Glomerular endothelial cell (primary cell): ENCODE data around the gene ANO6. TPM values are rescaled to one million over a fixed set of nuclear protein-coding genes. Genes with fewer than 3 reads are reported as not detected.
"Not testable (repeated sequence)": the region's sequence is repeated elsewhere in the genome, so short reads cannot be mapped to it uniquely, and the experiment has no call there.

Experiments used
- DNase-seq: peaks from one replicate; pipeline ENCODE4 v3.0.0-alpha.2; 2011; ENCODE audit warnings: low read depth, low spot score; ENCODE audit errors: extremely low read depth
- total RNA-seq: library from RNA; depleted of rRNA; stranded (reverse); fragments of >200 nt; gene quantifications from 2 replicates; pipeline ENCODE4 v1.2.3, GENCODE V29; 2015

ANO6 gene
- total RNA-seq, 1 donor from 2014 or later = 78.2 TPM

- no peak for DNase-seq
Observed at GRCh38 chr12:45302621-45303369, 86.9 kb downstream of the ANO6 start.

GRCh38 chr12:45303945-45304344, 88.0 kb downstream of the ANO6 start:
- no peak for DNase-seq

DNA sequence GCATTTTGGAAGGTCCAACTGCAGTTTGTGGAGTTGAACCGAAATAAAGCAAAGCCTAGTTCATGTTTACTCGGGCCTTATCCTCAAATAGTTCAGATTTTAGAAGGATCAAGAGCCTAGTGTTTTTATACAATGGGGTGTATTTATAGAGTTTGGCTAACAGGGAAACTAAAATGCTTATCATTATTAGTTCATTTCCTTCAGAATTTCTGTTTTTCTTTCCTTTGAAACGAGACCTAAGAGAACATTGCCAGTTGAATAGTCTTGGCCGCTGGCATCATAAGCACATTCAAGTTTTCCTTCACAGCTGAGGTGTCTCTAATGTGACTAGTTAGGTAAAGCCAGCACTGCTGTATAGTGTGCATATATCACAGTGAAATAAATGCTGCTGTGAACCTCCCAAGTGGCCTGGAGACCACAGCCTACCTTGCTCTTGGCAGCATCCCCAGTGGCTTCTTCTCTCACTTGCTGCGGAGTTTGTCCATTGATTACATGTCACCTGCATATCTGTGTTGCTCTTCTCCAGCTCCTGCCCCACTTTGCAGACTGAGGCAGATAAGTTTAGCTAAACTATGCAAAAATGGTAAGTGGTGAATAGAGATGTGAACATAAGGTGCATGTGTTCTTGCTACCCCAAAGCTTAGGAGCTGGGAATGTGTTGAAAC, 88.8 kb downstream of the ANO6 start:
- no peak for DNase-seq

DNA sequence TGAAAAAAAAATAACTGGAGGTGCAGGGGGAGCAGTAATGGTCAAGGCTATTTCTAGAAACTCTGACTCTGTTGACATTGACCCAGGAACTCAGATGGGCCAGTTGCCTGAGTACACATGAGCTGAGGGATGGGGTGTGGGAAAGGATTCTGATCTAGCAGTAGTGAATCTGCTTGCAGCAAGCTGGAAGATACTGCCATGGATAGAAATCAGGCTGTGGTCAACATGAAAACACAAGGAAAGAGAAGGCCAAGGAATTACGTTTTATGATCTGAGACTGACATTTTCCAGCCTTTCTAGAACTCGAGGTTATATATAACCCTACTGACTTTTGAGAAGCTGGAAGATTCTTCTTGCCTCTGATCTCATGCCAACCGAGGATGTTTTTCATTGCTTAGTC, 90.0 kb downstream of the ANO6 start:
- no peak for DNase-seq

- DNase-seq = no peak
Observed at GRCh38 chr12:45309836-45310626, 94.1 kb downstream of the ANO6 start.

DNA sequence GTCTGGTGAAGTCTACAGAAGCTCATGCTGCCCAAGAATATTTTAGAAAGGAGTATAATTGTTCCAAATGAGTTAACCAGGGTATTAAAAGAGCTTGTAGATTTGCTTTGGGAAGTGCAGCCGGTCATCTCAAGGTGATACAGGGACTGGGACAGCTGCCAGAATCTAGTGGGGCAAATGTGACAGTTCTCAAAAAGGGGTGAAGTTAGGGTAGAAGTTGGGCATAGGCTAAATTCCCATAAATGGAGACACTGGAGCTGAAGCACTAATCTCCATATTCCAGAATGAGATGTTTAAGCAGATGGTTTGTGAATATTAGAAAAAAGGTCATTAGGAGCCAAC, 94.7 kb downstream of the ANO6 start:
- no peak for DNase-seq

DNA sequence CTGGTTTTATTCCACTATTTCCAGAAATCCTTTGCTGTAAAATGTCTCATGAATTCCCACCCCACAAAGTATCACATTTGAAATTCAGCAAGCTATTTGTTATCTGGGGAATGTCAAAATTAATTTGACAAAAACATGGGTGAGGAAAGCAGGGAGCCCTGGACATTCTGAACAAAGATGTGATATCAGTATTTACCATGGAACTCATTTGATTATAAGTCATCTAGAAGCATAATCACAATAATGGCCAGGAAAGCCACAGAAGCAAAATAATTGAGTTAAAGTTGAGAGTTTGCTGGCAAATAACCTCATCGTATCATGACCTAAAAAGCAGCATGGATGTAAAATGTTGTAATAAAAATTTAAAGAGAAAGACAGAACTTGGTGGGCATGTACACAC, 96.1 kb downstream of the ANO6 start:
- no peak for DNase-seq

- DNase-seq = no peak
Observed at GRCh38 chr12:45314770-45315169, 98.9 kb downstream of the ANO6 start.

GRCh38 chr12:45315462-45315861, 99.6 kb downstream of the ANO6 start:
- DNase-seq = no peak

DNA sequence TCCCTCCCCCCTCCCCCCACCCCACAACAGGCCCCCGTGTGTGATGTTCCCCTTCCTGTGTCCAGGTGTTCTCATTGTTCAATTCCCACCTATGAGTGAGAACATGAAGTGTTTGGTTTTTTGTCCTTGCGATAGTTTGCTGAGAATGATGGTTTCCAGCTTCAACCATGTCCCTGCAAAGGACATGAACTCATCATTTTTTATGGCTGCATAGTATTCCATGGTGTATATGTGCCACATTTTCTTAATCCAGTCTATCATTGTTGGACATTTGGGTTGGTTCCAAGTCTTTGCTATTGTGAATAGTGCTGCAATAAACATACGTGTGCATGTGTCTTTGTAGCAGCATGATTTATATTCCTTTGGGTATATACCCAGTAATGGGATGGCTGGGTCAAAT, 101.4 kb downstream of the ANO6 start:
- not testable (repeated sequence) for DNase-seq

- DNase-seq = no peak
Observed at GRCh38 chr12:45322810-45323209, 106.9 kb downstream of the ANO6 start.

DNA sequence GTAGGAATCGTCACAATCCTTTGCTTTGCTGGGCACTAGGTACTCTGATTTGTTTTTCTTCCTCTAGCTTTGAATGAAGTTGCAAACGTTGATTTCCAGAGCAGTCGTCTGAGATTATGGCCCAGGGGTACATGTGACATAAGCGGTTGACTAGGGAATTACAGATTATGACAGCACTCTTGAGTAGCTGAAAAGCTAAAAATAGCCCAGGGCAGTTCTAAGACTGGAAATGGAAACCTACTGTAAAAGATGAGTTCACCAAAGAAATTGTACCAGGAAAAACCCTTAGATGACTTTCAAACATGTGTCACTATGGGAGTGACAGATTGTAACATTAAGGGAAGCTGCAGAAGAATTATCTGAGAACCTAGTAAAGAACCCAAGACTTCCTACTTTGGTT, 108.5 kb downstream of the ANO6 start:
- no peak for DNase-seq

GRCh38 chr12:45326358-45326975, 110.6 kb downstream of the ANO6 start:
- no peak for DNase-seq

DNA sequence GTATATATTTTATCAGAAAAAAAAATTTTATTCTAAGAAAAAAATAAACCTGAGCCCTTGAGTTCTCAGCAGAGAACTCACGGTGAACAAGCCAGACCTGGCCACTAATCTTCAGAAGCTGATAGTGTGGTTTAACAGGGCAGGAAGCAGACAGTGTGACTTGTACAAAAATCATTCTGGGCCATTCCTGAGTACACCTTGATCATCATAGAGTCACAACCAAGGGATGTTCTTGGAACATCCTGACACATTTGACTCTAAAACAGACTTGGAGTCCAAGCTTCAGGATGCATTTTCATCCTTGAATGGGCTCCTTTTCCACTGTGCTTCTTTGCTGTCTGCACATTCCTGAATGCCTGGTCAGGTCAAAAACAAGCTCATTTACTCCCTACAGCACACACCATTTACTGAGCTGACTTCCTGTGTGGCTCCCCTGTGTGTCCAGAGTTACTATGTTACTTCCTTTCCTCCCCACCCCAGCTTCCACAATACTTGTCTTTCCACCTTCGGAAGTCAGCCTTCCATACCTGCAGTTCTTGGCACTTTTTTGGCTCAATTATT, 112.0 kb downstream of the ANO6 start:
- DNase-seq = no peak

DNA sequence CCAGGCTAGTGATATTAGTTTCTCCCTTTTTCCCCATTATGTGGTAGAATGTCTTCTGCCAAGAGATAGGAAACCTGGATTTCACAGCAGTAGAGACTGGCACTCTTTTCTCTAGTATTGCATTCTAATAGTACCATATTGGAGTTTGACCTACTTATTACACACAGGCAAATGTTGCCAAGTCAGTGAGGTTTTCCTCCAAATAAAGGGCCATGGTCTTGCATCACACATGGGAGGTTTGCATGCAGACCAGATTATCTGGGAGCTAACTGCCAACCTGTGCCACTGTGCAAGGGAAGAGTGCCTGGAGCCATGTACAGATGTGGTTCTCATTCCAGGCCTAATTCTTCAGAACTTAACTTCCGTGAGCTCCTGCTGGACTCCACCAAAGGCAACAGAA, 113.3 kb downstream of the ANO6 start:
- DNase-seq = no peak

GRCh38 chr12:45329702-45330101, 113.8 kb downstream of the ANO6 start:
- DNase-seq = no peak

DNA sequence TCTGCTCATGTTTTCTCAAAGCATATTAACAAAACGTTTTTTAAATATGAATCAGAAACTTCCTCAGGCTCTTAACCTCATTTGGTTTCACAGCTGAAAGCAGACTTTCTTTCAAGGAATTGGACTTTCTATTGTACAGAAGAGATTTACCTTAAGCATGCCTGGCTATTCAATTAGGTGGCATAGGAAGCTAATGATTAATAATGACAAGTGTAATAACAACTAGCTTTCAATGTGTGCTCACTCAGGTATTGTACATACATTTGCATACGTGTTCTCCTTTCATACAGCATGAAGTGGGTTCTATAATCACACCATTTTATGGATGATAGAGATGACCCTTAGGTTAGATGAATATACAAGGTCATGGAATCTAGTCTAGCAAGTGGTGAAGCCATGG, 115.7 kb downstream of the ANO6 start:
- no peak for DNase-seq

DNA sequence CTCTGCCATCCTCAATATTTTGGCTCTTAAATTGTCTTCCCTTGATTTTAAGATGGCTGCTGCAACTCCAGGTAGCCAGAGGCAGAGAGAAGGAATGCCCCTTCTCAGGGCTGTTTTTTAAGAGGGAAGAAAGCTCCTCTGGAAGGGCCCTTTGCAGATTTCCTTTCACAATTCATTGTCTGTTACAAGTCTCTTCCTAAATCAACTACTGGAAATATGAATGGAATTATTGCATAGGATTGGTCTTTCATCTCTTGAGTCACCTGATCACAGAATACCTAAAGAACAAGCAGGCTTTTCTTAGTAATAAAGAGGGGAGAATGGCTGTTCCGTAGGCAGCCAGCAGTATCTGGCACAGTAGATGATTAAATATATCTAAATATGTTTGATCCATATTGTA, 118.5 kb downstream of the ANO6 start:
- no peak for DNase-seq

DNA sequence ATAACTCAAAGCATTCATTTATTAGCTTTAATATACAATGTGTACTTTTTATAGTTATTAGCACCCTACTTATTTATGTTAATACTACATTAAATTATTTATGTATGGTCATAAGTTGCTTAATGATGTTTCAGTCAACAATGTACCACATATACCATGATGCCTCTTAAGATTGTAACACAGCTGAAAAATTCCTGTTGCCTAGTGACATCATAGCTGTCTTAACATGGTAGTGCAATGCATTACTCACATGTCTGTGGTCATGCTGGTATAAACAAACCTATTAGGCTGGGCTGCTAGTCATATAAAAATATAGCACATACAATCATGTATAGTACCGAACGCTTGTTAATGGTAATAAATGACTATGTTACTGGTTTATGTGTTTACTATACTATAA, 120.4 kb downstream of the ANO6 start:
- DNase-seq = no peak

DNA sequence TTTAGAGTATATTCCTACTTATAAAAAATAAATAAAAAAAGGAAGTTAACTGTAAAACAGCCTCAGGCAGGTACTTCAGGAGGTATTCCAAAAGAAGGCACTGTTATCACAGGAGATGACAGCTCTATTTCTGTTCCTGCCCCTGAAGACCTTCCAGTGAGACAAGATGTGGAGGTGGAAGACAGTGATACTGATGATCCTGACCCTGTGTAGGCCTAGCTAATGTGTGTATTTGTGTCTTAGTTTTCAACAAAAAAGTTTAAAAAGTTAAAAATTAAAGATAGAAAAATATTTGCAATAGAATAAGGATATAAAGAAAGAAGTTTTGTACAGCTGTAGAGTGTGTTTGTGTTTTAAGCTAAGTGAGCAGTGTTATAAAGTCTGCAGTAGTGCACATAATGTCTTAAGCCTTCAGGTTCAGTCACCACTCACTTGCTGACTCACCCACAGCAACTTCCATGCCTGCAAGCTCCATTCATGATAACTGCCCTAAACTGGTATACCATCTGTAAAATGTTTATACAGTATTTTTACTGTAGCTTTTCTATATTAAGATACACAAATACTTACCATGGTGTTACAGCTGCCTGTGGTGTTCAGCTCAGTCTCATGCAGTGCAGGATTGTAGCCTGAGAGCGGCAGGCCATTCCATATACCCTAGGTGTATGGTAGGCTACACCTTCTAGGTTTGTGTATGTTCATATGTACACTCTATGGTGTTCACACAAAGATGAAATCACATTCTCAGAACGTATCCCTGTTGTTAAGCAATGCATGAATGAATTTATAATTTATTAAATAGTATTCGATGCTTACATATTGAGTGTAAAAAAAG, 121.1 kb downstream of the ANO6 start:
- no peak for DNase-seq
